Panc1 (cell line): ENCODE measurements around the gene SULT2B1. TPM values are rescaled to one million over a fixed set of nuclear protein-coding genes. Genes with fewer than 3 reads are reported as not detected.

Experiments
- ATAC-seq: fragments of 200-7000 bp; cut with Tn5 transposase; 2 replicates; pipeline ENCODE4 v1.9.1; 2020; ENCODE audit warnings: mild to moderate bottlenecking, moderate library complexity
- BruUV-seq: library from RNA; stranded (reverse); fragments of 400-500 nt; replicated peaks from 2 replicates; lab custom pipeline; 2021; lab: Mats Ljungman, UMichigan
- CTCF ChIA-PET: fragments of 300-600 bp; sonication (Branson Sonifier 250); formaldehyde crosslinking; loops from one replicate; lab custom pipeline; 2022; ENCODE audit warnings: antibody characterized with exemption; lab: Charles Lee
- POLR2A ChIA-PET: fragments of 300-600 bp; sonication (Branson Sonifier 250); formaldehyde crosslinking; loops from one replicate; lab custom pipeline; 2022; ENCODE audit warnings: antibody characterized with exemption; lab: Charles Lee
- DNase-seq: peaks from one replicate; pipeline ENCODE4 v3.0.0-alpha.2; 2010; ENCODE audit warnings: low read depth, low spot score
- H3K27ac ChIP-seq: 2 replicates; pipeline ENCODE4 v1.5.1; 2011; ENCODE audit warnings: mild to moderate bottlenecking, low read length, inconsistent platforms
- H3K27me3 ChIP-seq: fragments of 200-500 bp; sonication (Bioruptor generic); 2 replicates; pipeline ENCODE4 v1.6.0; 2014; ENCODE audit warnings: low read length, inconsistent platforms; ENCODE audit not compliant: control insufficient read depth, insufficient read depth
- H3K36me3 ChIP-seq: fragments of 200-500 bp; sonication (Bioruptor generic); 2 replicates; pipeline ENCODE4 v1.5.1; 2014; ENCODE audit warnings: inconsistent platforms, mild to moderate bottlenecking, low read length, moderate library complexity; ENCODE audit not compliant: control insufficient read depth, insufficient read depth
- H3K4me1 ChIP-seq: 2 replicates; pipeline ENCODE4 v1.5.1; 2011; ENCODE audit warnings: inconsistent platforms, mild to moderate bottlenecking, low read length, moderate library complexity; ENCODE audit not compliant: control insufficient read depth, insufficient read depth
- H3K4me3 ChIP-seq, 2 experiments: 2 replicates each; pipeline ENCODE4 v1.5.1; 2011 to 2012; ENCODE audit warnings: low read depth in 2 of 2, low read length in 2 of 2, mild to moderate bottlenecking in 2 of 2, inconsistent platforms in 1 of 2, moderate library complexity in 1 of 2
- H3K9me3 ChIP-seq: fragments of 200-500 bp; sonication (Bioruptor generic); 2 replicates; pipeline ENCODE4 v1.5.1; 2014; ENCODE audit warnings: low read depth, mild to moderate bottlenecking, inconsistent platforms, low read length, moderate library complexity; ENCODE audit not compliant: control insufficient read depth, insufficient read depth
- CTCF ChIP-seq: fragments of 450-650 bp; IDR thresholded peaks from 2 replicates; pipeline ENCODE4 v1.5.1; 2017; ENCODE audit warnings: mild to moderate bottlenecking
- POLR2AphosphoS5 ChIP-seq: IDR thresholded peaks from 2 replicates; pipeline ENCODE4 v1.6.1; 2012; ENCODE audit warnings: mild to moderate bottlenecking, low read depth, low read length, moderate library complexity
- REST ChIP-seq, 2 experiments: IDR thresholded peaks; 2 replicates each; pipeline ENCODE4 v1.6.1; 2011 to 2012; ENCODE audit warnings: low read depth in 2 of 2, control low read depth in 1 of 2, low read length in 1 of 2, mild to moderate bottlenecking in 1 of 2, moderate library complexity in 1 of 2; ENCODE audit not compliant: insufficient read depth in 1 of 2
- SIN3A ChIP-seq: IDR thresholded peaks from 2 replicates; pipeline ENCODE4 v1.6.1; 2012; ENCODE audit warnings: low read depth, mild to moderate bottlenecking, low read length, moderate library complexity, borderline replicate concordance; ENCODE audit not compliant: insufficient read depth
- TCF7L2 ChIP-seq: IDR thresholded peaks from 2 replicates; pipeline ENCODE4 v1.6.1; 2011; ENCODE audit warnings: mild to moderate bottlenecking, low read depth, low read length, inconsistent platforms
- in situ Hi-C: cut with HindIII; loops from 2 replicates; pipeline ENCODE4 v1.10.0; 2016; ENCODE audit warnings: low sequenced_read_pairs, low pct_unique_long_range_greater_than_20kb
- intact Hi-C: fragments of 100-400 bp; cut with micrococcal nuclease; formaldehyde crosslinking; loops from one replicate; pipeline ENCODE4 v1.10.0; 2022; ENCODE audit not compliant: unreplicated experiment
- total RNA-seq: library from RNA; stranded (reverse); gene quantifications from one replicate; pipeline ENCODE4 v1.2.1, GENCODE V29; 2021; ENCODE audit not compliant: unreplicated experiment

SULT2B1 gene
- total RNA-seq, 1 experiment from 2014 or later = 3.6 TPM

GRCh38 chr19:48636859-48637448 lies 85.0 kb downstream of the SULT2B1 start, which contains the start of gene DBP:
Gene DBP (minus strand): TSS chr19:48637379. CDS start chr19:48636994, 385 bp downstream.
- ChIA-PET POLR2A (interaction anchor here (0.6 kb wide), 1 partner anchor 461 kb away, joined by 3 read pairs; no protein-coding TSS in a partner anchor), CTCF (interaction anchor here (0.6 kb wide), 1 partner anchor 146 kb away, joined by 10 read pairs; no protein-coding TSS in a partner anchor)
- Histone ChIP-seq H3K27me3 (no peaks in the 10 kb centered on the region), H3K4me1 (peaks cover 25% of the 10 kb centered on the region), H3K4me3 (peak within 1 kb of the TSS; percentile 62 to 71), H3K27ac (peak within 1 kb of the TSS; percentile 90), H3K9me3 (no peaks in the 10 kb centered on the region), H3K36me3 (no peaks in the 10 kb centered on the region; the same call in 1 of the 2 replicates)
- BruUV-seq = no TSS peak
- in situ Hi-C loops (no loop called here), intact Hi-C loops (no loop called here)
- ATAC-seq (peak; percentile 47), DNase-seq (no peak)
- no peak for TF ChIP-seq REST (IDR thresholded peaks at IDR 0.05; ENCODE audit: insufficient read depth in 1 of 2, low read depth in 2 of 2, low read length in 1 of 2)

GRCh38 chr19:48637449-48637947 lies 85.5 kb downstream of the SULT2B1 start:
- BruUV-seq = no TSS peak
- Histone ChIP-seq H3K4me1 (peaks cover 25% of the 10 kb centered on the region), H3K9me3 (no peaks in the 10 kb centered on the region), H3K36me3 (no peaks in the 10 kb centered on the region; the same call in 1 of the 2 replicates), H3K27me3 (no peaks in the 10 kb centered on the region), H3K4me3 (peak overlapping the region; percentile 62 to 71), H3K27ac (peak overlapping the region; percentile 90)
- in situ Hi-C loops (no loop called here), intact Hi-C loops (no loop called here)
- CTCF ChIA-PET = interaction anchor here (0.6 kb wide), 1 partner anchor 147 kb away, joined by 10 read pairs; no protein-coding TSS in a partner anchor
- ATAC-seq (peak; percentile 85), DNase-seq (peak; percentile 72)
- TF ChIP-seq REST (IDR thresholded peaks at IDR 0.05; ENCODE audit: insufficient read depth in 1 of 2, low read depth in 2 of 2, low read length in 1 of 2) (no peak), TCF7L2 (no peak), POLR2AphosphoS5 (no peak), SIN3A (no peak), CTCF (no peak)
- POLR2A ChIA-PET = no interaction called here
